Ectodermal cell (in vitro differentiated cells): ENCODE data around the gene EXO5.
"Not testable (repeated sequence)": the region's sequence is repeated elsewhere in the genome, so short reads cannot be mapped to it uniquely, and the experiment has no call there.

Experiments used
- H3K27ac ChIP-seq: 2 replicates; pipeline ENCODE4 v1.7.0; 2013; ENCODE audit warnings: mild to moderate bottlenecking, low read depth, low read length; ENCODE audit not compliant: insufficient read depth, poor library complexity, severe bottlenecking
- H3K27me3 ChIP-seq: 2 replicates; pipeline ENCODE4 v1.7.0; 2013; ENCODE audit warnings: mild to moderate bottlenecking, low read length; ENCODE audit not compliant: insufficient read depth, control insufficient read depth, poor library complexity, severe bottlenecking
- H3K36me3 ChIP-seq: one replicate; pipeline ENCODE4 v1.7.0; 2013; ENCODE audit warnings: low read length; ENCODE audit not compliant: control insufficient read depth, insufficient read depth
- H3K4me1 ChIP-seq: one replicate; pipeline ENCODE4 v1.7.0; 2013; ENCODE audit warnings: low read length; ENCODE audit not compliant: control insufficient read depth, insufficient read depth
- H3K4me3 ChIP-seq: 2 replicates; pipeline ENCODE4 v1.7.0; 2013; ENCODE audit warnings: low read depth, low read length, control low read depth; ENCODE audit not compliant: insufficient read depth
- H3K9me3 ChIP-seq: 2 replicates; pipeline ENCODE4 v1.7.0; 2013; ENCODE audit warnings: mild to moderate bottlenecking, low read length, moderate library complexity; ENCODE audit not compliant: control insufficient read depth
- WGBS, 2 experiments: methylation state at CpG; one replicate each; pipeline ENCODE4 v1.1.7; 2013; ENCODE audit warnings: missing lambda C conversion rate in 2 of 2; 5-methylcytosine and 5-hydroxymethylcytosine counted together

EXO5 gene

GRCh38 chr1:40546957-40547356 lies 38.4 kb downstream of the EXO5 start:
- Histone ChIP-seq H3K9me3 (peaks cover 3% of the 10 kb centered on the region), H3K27ac (no peak overlapping the region), H3K4me1 (no peaks in the 10 kb centered on the region), H3K27me3 (no peaks in the 10 kb centered on the region), H3K4me3 (no peak overlapping the region), H3K36me3 (peaks cover 7% of the 10 kb centered on the region)
- WGBS, 2 experiments, result 96% methylated on average over 3 to 4 of the region's 4 CpGs

- Histone ChIP-seq H3K9me3 (no peaks in the 10 kb centered on the region), H3K4me3 (no peak overlapping the region), H3K27ac (no peak overlapping the region), H3K27me3 (no peaks in the 10 kb centered on the region), H3K4me1 (no peaks in the 10 kb centered on the region), H3K36me3 (no peaks in the 10 kb centered on the region)
- 90 to 96% methylated on average over 2 to 3 of the region's 4 CpGs for WGBS, 2 experiments
These were observed 44.5 kb downstream of the EXO5 start for GRCh38 chr1:40553017-40553416.

- H3K27ac ChIP-seq, result not testable (repeated sequence)
- 81% methylated on average over 7 of the region's 7 CpGs for WGBS, 2 experiments
These were observed 46.2 kb downstream of the EXO5 start for GRCh38 chr1:40554807-40555206.

GRCh38 chr1:40556121-40556520 lies 47.6 kb downstream of the EXO5 start:
- no peaks in the 10 kb centered on the region for H3K36me3 ChIP-seq
- no peak overlapping the region for H3K27ac ChIP-seq
- WGBS, 2 experiments, result 94 to 96% methylated on average over 4 to 5 of the region's 5 CpGs
- H3K9me3 ChIP-seq, result no peaks in the 10 kb centered on the region
- H3K4me1 ChIP-seq, result no peaks in the 10 kb centered on the region
- no peak overlapping the region for H3K4me3 ChIP-seq
- H3K27me3 ChIP-seq, result no peaks in the 10 kb centered on the region

More at GRCh38 chr1:40554807-40555206, 46.2 kb downstream of the EXO5 start:
- H3K27me3 ChIP-seq, H3K4me1 ChIP-seq, H3K4me3 ChIP-seq, H3K9me3 ChIP-seq, H3K36me3 ChIP-seq: not testable (repeated sequence)

- H3K27ac ChIP-seq, H3K4me3 ChIP-seq, H3K27me3 ChIP-seq, H3K4me1 ChIP-seq, H3K9me3 ChIP-seq, H3K36me3 ChIP-seq: not testable (repeated sequence)
- 94 to 100% methylated on average over 1 of the region's 1 CpG for WGBS, 2 experiments
These were observed 49.7 kb downstream of the EXO5 start for GRCh38 chr1:40558241-40558640.

- no peak overlapping the region for H3K27ac ChIP-seq
- 90 to 94% methylated on average over 2 of the region's 2 CpGs for WGBS, 2 experiments
- no peaks in the 10 kb centered on the region for H3K4me1 ChIP-seq
- no peaks in the 10 kb centered on the region for H3K36me3 ChIP-seq
- H3K4me3 ChIP-seq, result no peak overlapping the region
- no peaks in the 10 kb centered on the region for H3K27me3 ChIP-seq
- H3K9me3 ChIP-seq, result no peaks in the 10 kb centered on the region
These were observed 53.6 kb downstream of the EXO5 start for GRCh38 chr1:40562185-40562584.

GRCh38 chr1:40563266-40563665 lies 54.7 kb downstream of the EXO5 start:
- Histone ChIP-seq H3K4me1 (no peaks in the 10 kb centered on the region), H3K27me3 (no peaks in the 10 kb centered on the region), H3K4me3 (no peak overlapping the region), H3K27ac (no peak overlapping the region), H3K36me3 (no peaks in the 10 kb centered on the region), H3K9me3 (no peaks in the 10 kb centered on the region)
- 92 to 93% methylated on average over 4 of the region's 4 CpGs for WGBS, 2 experiments

GRCh38 chr1:40564506-40564905 lies 55.9 kb downstream of the EXO5 start:
- no peaks in the 10 kb centered on the region for H3K4me1 ChIP-seq
- 67 to 75% methylated on average over 3 of the region's 3 CpGs for WGBS, 2 experiments
- no peak overlapping the region for H3K4me3 ChIP-seq
- no peak overlapping the region for H3K27ac ChIP-seq
- H3K27me3 ChIP-seq, result no peaks in the 10 kb centered on the region
- no peaks in the 10 kb centered on the region for H3K36me3 ChIP-seq
- H3K9me3 ChIP-seq, result no peaks in the 10 kb centered on the region

GRCh38 chr1:40564913-40565312 lies 56.3 kb downstream of the EXO5 start:
- Histone ChIP-seq H3K9me3 (no peaks in the 10 kb centered on the region), H3K4me1 (no peaks in the 10 kb centered on the region), H3K4me3 (no peak overlapping the region), H3K27ac (no peak overlapping the region), H3K36me3 (no peaks in the 10 kb centered on the region), H3K27me3 (no peaks in the 10 kb centered on the region)
- WGBS, 2 experiments, result 82 to 87% methylated on average over 2 of the region's 3 CpGs
